Measurements from ENCODE around the gene AHCYL2.

- TF ChIP-seq EZH2 (IDR thresholded peaks at IDR 0.05; ENCODE audit: insufficient read depth, poor library complexity, severe bottlenecking) (no peak), EZH2phosphoT487 (IDR thresholded peaks at IDR 0.05; ENCODE audit: insufficient read depth, low read depth) (no peak)
Measured at GRCh38 chr7:129412501-129412900, 187.7 kb downstream of the AHCYL2 start.

Measured in GM23248 (cell line).